Trophoblast cell (in vitro differentiated cells and primary cell): ENCODE results near the gene TFPT.
"Not testable (repeated sequence)": the region's sequence is repeated elsewhere in the genome, so short reads cannot be mapped to it uniquely, and the experiment has no call there.

Experiments
- DNase-seq, 2 donors: peaks; one replicate each; pipeline ENCODE4 v3.0.0-alpha.2; 2016
- H2AFZ ChIP-seq: 2 replicates; pipeline ENCODE4 v1.6.1; 2013; ENCODE audit warnings: low read length, moderate library complexity, mild to moderate bottlenecking; ENCODE audit not compliant: insufficient read depth, poor library complexity
- H2AK5ac ChIP-seq: 2 replicates; pipeline ENCODE4 v1.6.1; 2013; ENCODE audit warnings: mild to moderate bottlenecking, low read length
- H2BK120ac ChIP-seq: 2 replicates; pipeline ENCODE4 v1.6.1; 2013; ENCODE audit warnings: low read length, mild to moderate bottlenecking, moderate library complexity; ENCODE audit not compliant: insufficient read depth, poor library complexity
- H2BK12ac ChIP-seq: 2 replicates; pipeline ENCODE4 v1.6.1; 2013; ENCODE audit warnings: mild to moderate bottlenecking, low read length, moderate library complexity
- H2BK5ac ChIP-seq: 2 replicates; pipeline ENCODE4 v1.6.1; 2013; ENCODE audit warnings: low read length, low read depth, moderate library complexity, mild to moderate bottlenecking; ENCODE audit not compliant: poor library complexity
- H3K14ac ChIP-seq: 2 replicates; pipeline ENCODE4 v1.6.1; 2013; ENCODE audit warnings: mild to moderate bottlenecking, low read length
- H3K18ac ChIP-seq: 2 replicates; pipeline ENCODE4 v1.6.1; 2013; ENCODE audit warnings: mild to moderate bottlenecking, low read length
- H3K23ac ChIP-seq: 2 replicates; pipeline ENCODE4 v1.6.1; 2013; ENCODE audit warnings: low read length
- H3K27ac ChIP-seq: 2 replicates; pipeline ENCODE4 v1.5.1; 2013; ENCODE audit warnings: low read depth, mild to moderate bottlenecking, inconsistent platforms, low read length, moderate library complexity
- H3K27me3 ChIP-seq: 2 replicates; pipeline ENCODE4 v1.6.1; 2013; ENCODE audit warnings: inconsistent platforms, mild to moderate bottlenecking, low read length, moderate library complexity; ENCODE audit not compliant: insufficient read depth
- H3K36me3 ChIP-seq, 2 experiments: 1 replicate in 1 of 2; 2 replicates in 1 of 2; pipeline ENCODE4 v1.6.1; 2013; ENCODE audit warnings: low read length in 2 of 2, mild to moderate bottlenecking in 2 of 2, moderate library complexity in 1 of 2; ENCODE audit not compliant: insufficient read depth in 2 of 2, control insufficient read depth in 1 of 2
- H3K4ac ChIP-seq: 2 replicates; pipeline ENCODE4 v1.6.1; 2013; ENCODE audit warnings: low read depth, mild to moderate bottlenecking, low read length, moderate library complexity
- H3K4me1 ChIP-seq, 2 experiments: 1 replicate in 1 of 2; 2 replicates in 1 of 2; pipeline ENCODE4 v1.6.1; 2013; ENCODE audit warnings: low read length in 2 of 2, mild to moderate bottlenecking in 2 of 2, moderate library complexity in 1 of 2; ENCODE audit not compliant: insufficient read depth in 2 of 2, control insufficient read depth in 1 of 2
- H3K4me2 ChIP-seq: 2 replicates; pipeline ENCODE4 v1.6.1; 2013; ENCODE audit warnings: inconsistent platforms, mild to moderate bottlenecking, low read length, moderate library complexity
- H3K4me3 ChIP-seq: 2 replicates; pipeline ENCODE4 v1.5.1; 2013; ENCODE audit warnings: mild to moderate bottlenecking, low read depth, low read length, inconsistent platforms
- H3K79me1 ChIP-seq: one replicate; pipeline ENCODE4 v1.6.1; 2013; ENCODE audit warnings: low read length
- H3K79me2 ChIP-seq: 2 replicates; pipeline ENCODE4 v1.6.1; 2013; ENCODE audit warnings: low read length, mild to moderate bottlenecking; ENCODE audit not compliant: control insufficient read depth, insufficient read depth, poor library complexity
- H3K9ac ChIP-seq: 2 replicates; pipeline ENCODE4 v1.6.1; 2013; ENCODE audit warnings: mild to moderate bottlenecking, low read length
- H3K9me3 ChIP-seq: 2 replicates; pipeline ENCODE4 v1.6.1; 2013; ENCODE audit warnings: low read depth, mild to moderate bottlenecking, control low read depth, inconsistent platforms, low read length; ENCODE audit not compliant: insufficient read depth
- H4K12ac ChIP-seq: 2 replicates; pipeline ENCODE4 v1.6.1; 2013; ENCODE audit warnings: low read depth, mild to moderate bottlenecking, low read length, moderate library complexity
- H4K8ac ChIP-seq: 2 replicates; pipeline ENCODE4 v1.6.1; 2013; ENCODE audit warnings: low read depth, mild to moderate bottlenecking, low read length, moderate library complexity
- H4K91ac ChIP-seq: one replicate; pipeline ENCODE4 v1.6.1; 2013; ENCODE audit warnings: low read depth, mild to moderate bottlenecking, low read length, moderate library complexity
- WGBS: extraction: QIAGEN DNeasy Blood & Tissue Kit; methylation state at CpG from one replicate; pipeline ENCODE4 v1.1.7; 2013; ENCODE audit warnings: missing lambda C conversion rate; ENCODE audit not compliant: insufficient read length, insufficient coverage; ENCODE audit errors: extremely low coverage; 5-methylcytosine and 5-hydroxymethylcytosine counted together

TFPT gene

DNA sequence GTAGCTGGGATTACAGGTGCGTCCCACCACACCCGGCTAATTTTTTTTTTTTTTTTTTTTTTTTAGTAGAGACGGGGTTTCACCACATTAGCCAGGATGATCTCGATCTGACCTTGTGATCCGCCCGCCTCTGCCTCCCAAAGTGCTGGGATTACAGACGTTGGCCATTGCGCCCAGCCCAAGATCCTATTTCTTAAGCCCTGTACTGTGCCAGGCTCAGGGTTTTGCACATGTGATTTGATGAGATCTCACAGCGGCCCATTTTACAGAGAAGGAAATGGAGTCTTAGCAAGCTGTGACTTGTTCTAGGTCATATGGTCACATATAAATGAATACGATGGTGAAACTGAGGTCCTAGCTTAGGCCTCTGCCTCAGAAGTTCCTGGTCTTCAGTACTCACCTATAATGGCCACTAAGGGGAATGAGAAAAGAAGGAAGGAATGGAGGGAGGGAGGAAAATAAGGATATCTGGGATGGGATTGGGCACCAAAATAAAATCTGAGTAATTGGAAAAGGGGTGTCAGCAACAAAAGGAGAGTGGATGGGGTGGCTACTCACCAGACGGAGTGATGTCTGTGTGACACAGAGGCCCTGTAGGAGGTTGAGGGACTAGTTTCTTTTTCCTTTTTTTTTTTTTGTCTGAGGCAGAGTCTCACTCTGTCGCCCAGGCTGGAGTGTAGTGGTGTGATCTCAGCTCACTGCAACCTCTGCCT, 16.1 kb downstream of the TFPT start:
- whole genome bisulfite sequencing = no CpG with 5 or more reads among the region's 12 CpGs
- Histone ChIP-seq H4K8ac (no peak overlapping the region), H3K36me3 (no peaks in the 10 kb centered on the region), H3K4me2 (no peak overlapping the region), H3K23ac (no peak overlapping the region), H3K27me3 (peaks cover 5% of the 10 kb centered on the region), H3K79me1 (peaks cover 7% of the 10 kb centered on the region), H2BK120ac (no peak overlapping the region), H3K18ac (no peak overlapping the region), H3K4ac (no peak overlapping the region), H3K79me2 (peaks cover 5% of the 10 kb centered on the region), H2BK5ac (no peak overlapping the region), H2AK5ac (no peak overlapping the region), H3K9ac (no peak overlapping the region), H4K91ac (no peak overlapping the region), H2AFZ (no peak overlapping the region), H3K9me3 (peaks cover 7% of the 10 kb centered on the region), H4K12ac (no peak overlapping the region), H2BK12ac (no peak overlapping the region), H3K4me1 (peaks cover 3 to 13% of the 10 kb centered on the region in 2 experiments), H3K4me3 (no peak overlapping the region), H3K14ac (no peak overlapping the region), H3K27ac (no peak overlapping the region)
- no peak for DNase-seq

DNA sequence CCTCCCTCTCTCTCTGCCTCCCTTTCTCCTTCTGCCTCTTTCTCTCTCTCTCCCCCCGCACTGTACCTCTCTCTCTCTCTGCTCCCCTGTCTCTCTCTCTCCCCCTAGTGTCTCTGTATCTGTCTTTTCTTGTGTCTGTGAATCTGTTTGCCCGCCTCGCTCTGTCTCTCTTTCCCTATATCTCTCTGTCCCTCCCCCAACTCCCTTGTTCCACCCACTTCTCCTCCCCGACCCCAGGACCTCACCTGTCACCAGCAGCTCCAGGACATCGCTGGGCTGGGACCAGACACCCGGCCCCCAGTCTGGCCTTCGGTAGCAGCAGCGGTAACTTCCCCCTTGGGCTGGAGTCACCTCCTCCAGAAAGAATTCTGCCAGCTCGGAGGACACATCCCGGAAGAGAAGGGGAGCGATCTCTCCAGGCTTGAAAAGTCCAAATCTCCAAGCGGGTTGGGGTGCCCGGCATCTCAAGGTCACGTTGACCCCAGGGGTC, 18.8 kb downstream of the TFPT start:
- Histone ChIP-seq H3K23ac (no peak overlapping the region), H4K8ac (peak overlapping the region; percentile 8), H2AK5ac (no peak overlapping the region), H3K79me2 (no peaks in the 10 kb centered on the region), H2BK5ac (no peak overlapping the region), H4K12ac (no peak overlapping the region), H3K4me3 (no peak overlapping the region), H3K18ac (no peak overlapping the region), H3K9ac (no peak overlapping the region), H4K91ac (no peak overlapping the region), H2BK120ac (no peak overlapping the region), H3K27me3 (peaks cover 5% of the 10 kb centered on the region), H2BK12ac (no peak overlapping the region), H3K14ac (no peak overlapping the region), H3K4ac (no peak overlapping the region), H2AFZ (no peak overlapping the region), H3K9me3 (peaks cover 7% of the 10 kb centered on the region), H3K4me1 (peaks cover 3 to 6% of the 10 kb centered on the region in 2 experiments), H3K36me3 (no peaks in the 10 kb centered on the region), H3K4me2 (peak overlapping the region; percentile 20), H3K79me1 (no peaks in the 10 kb centered on the region), H3K27ac (no peak overlapping the region)
- DNase-seq = no peak
- no CpG with 5 or more reads among the region's 14 CpGs for WGBS

GRCh38 chr19:54095859-54096616, 19.4 kb downstream of the TFPT start:
- H3K4ac ChIP-seq, H2BK12ac ChIP-seq, H3K4me1 ChIP-seq, H3K27ac ChIP-seq, H3K27me3 ChIP-seq, H2BK5ac ChIP-seq, H3K18ac ChIP-seq, H3K79me1 ChIP-seq, H3K9ac ChIP-seq, H3K23ac ChIP-seq, H3K9me3 ChIP-seq, H3K36me3 ChIP-seq, H3K79me2 ChIP-seq, H4K91ac ChIP-seq, H2BK120ac ChIP-seq, H2AK5ac ChIP-seq, H3K14ac ChIP-seq, H4K12ac ChIP-seq: not testable (repeated sequence)
- no CpG with 5 or more reads among the region's 46 CpGs for WGBS
- DNase-seq = peak in 1 of 2 donors; percentile 32
- Histone ChIP-seq H4K8ac (peak overlapping the region; percentile 14), H3K4me2 (peak overlapping the region; percentile 79), H2AFZ (peak overlapping the region; percentile 32), H3K4me3 (peak overlapping the region; percentile 43)

GRCh38 chr19:54095136-54095858, 20.2 kb downstream of the TFPT start:
- Histone ChIP-seq H3K9me3 (peaks cover 7% of the 10 kb centered on the region), H3K9ac (no peak overlapping the region), H4K12ac (no peak overlapping the region), H4K91ac (no peak overlapping the region), H4K8ac (peak overlapping the region; percentile 14), H3K36me3 (no peaks in the 10 kb centered on the region), H2AK5ac (no peak overlapping the region), H3K4me3 (no peak overlapping the region), H3K18ac (no peak overlapping the region), H3K23ac (no peak overlapping the region), H3K27ac (no peak overlapping the region), H3K14ac (no peak overlapping the region), H2BK5ac (no peak overlapping the region), H3K4me2 (peak overlapping the region; percentile 79), H3K79me1 (no peaks in the 10 kb centered on the region), H2AFZ (no peak overlapping the region), H3K79me2 (no peaks in the 10 kb centered on the region), H3K27me3 (peaks cover 5% of the 10 kb centered on the region), H3K4me1 (peaks cover 3 to 6% of the 10 kb centered on the region in 2 experiments), H3K4ac (no peak overlapping the region), H2BK12ac (no peak overlapping the region), H2BK120ac (no peak overlapping the region)
- WGBS = no CpG with 5 or more reads among the region's 22 CpGs
- DNase-seq = no peak
